Liver (tissue), 3 donors: Measurements from ENCODE around the gene OR52E2.

Experiments used
- CTCF ChIP-seq: fragments of 150-350 bp; IDR thresholded peaks from 2 replicates; pipeline ENCODE4 v1.5.1; 2017; ENCODE audit warnings: improper control_type of control experiment, low read depth, low read length; ENCODE audit not compliant: missing input control
- EGR1 ChIP-seq, 2 donors: IDR thresholded peaks; 2 replicates each; pipeline ENCODE4 v1.6.1; 2016 to 2018; ENCODE audit warnings: antibody characterized with exemption in 2 of 2, low read depth in 2 of 2
- GABPA ChIP-seq, 2 donors: IDR thresholded peaks in 1 of 2; conservative IDR thresholded peaks in 1 of 2; 2 replicates each; pipeline ENCODE4 v1.6.1; 2016; ENCODE audit warnings: antibody characterized with exemption in 2 of 2, mild to moderate bottlenecking in 1 of 2, moderate library complexity in 1 of 2
- HNF4G ChIP-seq: IDR thresholded peaks from 2 replicates; pipeline ENCODE4 v1.6.1; 2016; ENCODE audit warnings: antibody characterized with exemption
- RAD21 ChIP-seq, 2 donors: IDR thresholded peaks; 2 replicates each; pipeline ENCODE4 v1.6.1; 2016; ENCODE audit warnings: antibody characterized with exemption in 2 of 2, mild to moderate bottlenecking in 2 of 2
- REST ChIP-seq: IDR thresholded peaks from 2 replicates; pipeline ENCODE4 v1.6.1; 2016; ENCODE audit warnings: antibody characterized with exemption, mild to moderate bottlenecking
- SP1 ChIP-seq: IDR thresholded peaks from 2 replicates; pipeline ENCODE4 v1.6.1; 2018; ENCODE audit warnings: antibody characterized with exemption, mild to moderate bottlenecking
- TAF1 ChIP-seq: conservative IDR thresholded peaks from 2 replicates; pipeline ENCODE4 v1.6.1; 2016; ENCODE audit warnings: antibody characterized with exemption, mild to moderate bottlenecking
- donor health status: healthy.
- donor health status: healthy.

- TF ChIP-seq CTCF (no peak), RAD21 (IDR thresholded peaks at IDR 0.05) (no peak), EGR1 (IDR thresholded peaks at IDR 0.05; ENCODE audit: low read depth in 2 of 2) (no peak), SP1 (no peak), GABPA (IDR thresholded peaks at IDR 0.05 in 1 of 2, conservative IDR thresholded peaks at IDR 0.05 in 1 of 2) (no peak), HNF4G (no peak), TAF1 (no peak), REST (no peak)
Observed at GRCh38 chr11:5107285-5107684, 47.9 kb upstream of the OR52E2 start.
